Measurements from ENCODE around the gene ACADL. TPM values are rescaled to one million over a fixed set of nuclear protein-coding genes. Genes with fewer than 3 reads are reported as not detected.
A peak's percentile ranks its signal among the peaks of the same experiment; 100 is the strongest.

Gene ACADL
- polyA plus RNA-seq, 3 donors, result not detected

- Mint-ChIP-seq H3K36me3 (no peaks in the 10 kb centered on the region), H3K9me3 (peaks cover 0 to 4% (median 0%) of the 10 kb centered on the region in 7 donors), H3K4me3 (no peak overlapping the region), H3K27ac (no peak overlapping the region), H3K27me3 (ENCODE audit: low read depth in 3 of 3) (peaks cover 8 to 16% (median 8%) of the 10 kb centered on the region in 3 donors), H3K4me1 (peaks cover 11% of the 10 kb centered on the region)
- H4K20me1 ChIP-seq (ENCODE audit: insufficient read depth, low read length), result no peaks in the 10 kb centered on the region
- intact Hi-C loops (cut with micrococcal nuclease), result loop anchor here in 1 of 2 donors (5.0 kb wide), 1 partner anchor 172 kb away; the partner anchor contains the start of gene RPE
- H3K27ac ChIP-seq (ENCODE audit: low read depth in 1 of 2, low read length in 2 of 2), result no peak overlapping the region
- H3K79me2 ChIP-seq (ENCODE audit: insufficient read depth, low read length), result peaks cover 14% of the 10 kb centered on the region
- no peak overlapping the region for H3K4me2 ChIP-seq (replicated peaks; ENCODE audit: extremely low read depth, low read length, poor library complexity, severe bottlenecking)
- no peaks in the 10 kb centered on the region for H3K36me3 ChIP-seq (replicated peaks in 1 of 2; ENCODE audit: control insufficient read depth in 1 of 2, insufficient read depth in 2 of 2, low read length in 2 of 2)
- no peak overlapping the region for H2AFZ ChIP-seq (ENCODE audit: insufficient read depth, low read depth, low read length, poor library complexity, severe bottlenecking)
- H3K9ac ChIP-seq (ENCODE audit: insufficient read depth, low read length, poor library complexity, severe bottlenecking), result no peak overlapping the region
- no peak for DNase-seq
- peaks cover 9 to 17% of the 10 kb centered on the region in 2 donors for H3K4me1 ChIP-seq (ENCODE audit: control insufficient read depth in 1 of 2, insufficient read depth in 2 of 2, low read length in 2 of 2)
- no peak overlapping the region for H3K4me3 ChIP-seq (replicated peaks in 1 of 3; ENCODE audit: low read depth in 2 of 3, low read length in 3 of 3)
- H3K27me3 ChIP-seq (ENCODE audit: control insufficient read depth in 2 of 2, insufficient read depth in 2 of 2, low read length in 2 of 2), result peaks cover 6 to 8% of the 10 kb centered on the region in 2 donors
- no peaks in the 10 kb centered on the region for H3K9me3 ChIP-seq (replicated peaks in 1 of 2; ENCODE audit: control insufficient read depth in 1 of 2, insufficient read depth in 1 of 2, low read length in 2 of 2)
- TF ChIP-seq CTCF (IDR thresholded peaks at IDR 0.05), result no peak
These were observed 51.2 kb downstream of the ACADL start for GRCh38 chr2:210174086-210174485.

GRCh38 chr2:210172219-210172575 is 53.0 kb downstream of the ACADL start:
- no CpG with 5 or more reads among the region's 8 CpGs for WGBS (ENCODE audit: insufficient coverage)
- DNase-seq, result peak in 1 of 3 donors; percentile 7

More at GRCh38 chr2:210172219-210172575, 53.0 kb downstream of the ACADL start:
- Histone ChIP-seq H3K9me3 (replicated peaks in 1 of 2; ENCODE audit: control insufficient read depth in 1 of 2, insufficient read depth in 1 of 2, low read length in 2 of 2) (no peaks in the 10 kb centered on the region), H3K4me2 (replicated peaks; ENCODE audit: extremely low read depth, low read length, poor library complexity, severe bottlenecking) (peak overlapping the region; percentile 97), H3K4me1 (ENCODE audit: control insufficient read depth in 1 of 2, insufficient read depth in 2 of 2, low read length in 2 of 2) (peaks cover 9 to 25% of the 10 kb centered on the region in 2 donors), H3K79me2 (ENCODE audit: insufficient read depth, low read length) (peaks cover 33% of the 10 kb centered on the region), H3K27ac (ENCODE audit: low read depth in 1 of 2, low read length in 2 of 2) (peak overlapping the region in 1 of 2 donors; percentile 77), H3K27me3 (ENCODE audit: control insufficient read depth in 2 of 2, insufficient read depth in 2 of 2, low read length in 2 of 2) (peaks cover 6 to 8% of the 10 kb centered on the region in 2 donors), H4K20me1 (ENCODE audit: insufficient read depth, low read length) (no peaks in the 10 kb centered on the region), H3K9ac (ENCODE audit: insufficient read depth, low read length, poor library complexity, severe bottlenecking) (peak overlapping the region; percentile 72), H2AFZ (ENCODE audit: insufficient read depth, low read depth, low read length, poor library complexity, severe bottlenecking) (peak overlapping the region; percentile 91), H3K4me3 (replicated peaks in 1 of 3; ENCODE audit: low read depth in 2 of 3, low read length in 3 of 3) (peak overlapping the region; percentile 60 to 96 (median 77)), H3K36me3 (replicated peaks in 1 of 2; ENCODE audit: control insufficient read depth in 1 of 2, insufficient read depth in 2 of 2, low read length in 2 of 2) (no peaks in the 10 kb centered on the region)
- no peak for TF ChIP-seq CTCF (IDR thresholded peaks at IDR 0.05)
- Mint-ChIP-seq H3K4me1 (peaks cover 22% of the 10 kb centered on the region), H3K4me3 (peak overlapping the region; percentile 97), H3K36me3 (no peaks in the 10 kb centered on the region), H3K27ac (peak overlapping the region in 4 of 7 donors; percentile 93 to 100 (median 94)), H3K9me3 (peaks cover 0 to 4% (median 0%) of the 10 kb centered on the region in 7 donors), H3K27me3 (ENCODE audit: low read depth in 3 of 3) (peaks cover 8 to 16% (median 8%) of the 10 kb centered on the region in 3 donors)
- intact Hi-C loops (cut with micrococcal nuclease), result loop anchor here in 1 of 2 donors (5.0 kb wide), 1 partner anchor 170 kb away; the partner anchor contains the start of gene RPE
